DOHH2 (cell line): ENCODE results near the gene FAR2.
"Not testable (repeated sequence)": the region's sequence is repeated elsewhere in the genome, so short reads cannot be mapped to it uniquely, and the experiment has no call there.

Source experiments
- CTCF ChIP-seq: fragments of 200-600 bp; sonication (generic); IDR thresholded peaks from one replicate; pipeline ENCODE4 v1.5.1; 2014; ENCODE audit warnings: antibody characterized with exemption, mild to moderate bottlenecking, low read depth, low read length; ENCODE audit not compliant: poor library complexity, severe bottlenecking
- EZH2phosphoT487 ChIP-seq: fragments of 200-600 bp; sonication (generic); IDR thresholded peaks from 2 replicates; pipeline ENCODE4 v1.6.1; 2017; ENCODE audit warnings: borderline replicate concordance, mild to moderate bottlenecking, antibody characterized with exemption, low read length, moderate library complexity, mixed read lengths

- not testable (repeated sequence) for TF ChIP-seq CTCF, EZH2phosphoT487
Observed at GRCh38 chr12:29385194-29385593, 236.1 kb downstream of the FAR2 start.
